Endothelial cell (in vitro differentiated cells): ENCODE measurements around the gene SFTPD. TPM values are rescaled to one million over a fixed set of nuclear protein-coding genes. Genes with fewer than 3 reads are reported as not detected.
A peak's percentile ranks its signal among the peaks of the same experiment; 100 is the strongest.

Experiments used
- DNase-seq: peaks from one replicate; pipeline ENCODE4 v3.0.0; 2021; ENCODE audit warnings: low spot score
- H3K27ac Mint-ChIP-seq: one replicate; pipeline ENCODE4 v1.8.0; 2021; ENCODE audit warnings: mixed read lengths, inconsistent platforms; ENCODE audit not compliant: unreplicated experiment
- H3K27me3 Mint-ChIP-seq: one replicate; pipeline ENCODE4 v1.8.0; 2021; ENCODE audit warnings: mild to moderate bottlenecking, moderate library complexity, mixed read lengths, inconsistent platforms; ENCODE audit not compliant: unreplicated experiment
- H3K36me3 Mint-ChIP-seq: one replicate; pipeline ENCODE4 v1.8.0; 2021; ENCODE audit warnings: mild to moderate bottlenecking, low read depth, mixed read lengths, inconsistent platforms; ENCODE audit not compliant: unreplicated experiment
- H3K4me1 Mint-ChIP-seq: one replicate; pipeline ENCODE4 v1.8.0; 2021; ENCODE audit warnings: mild to moderate bottlenecking, mixed read lengths, inconsistent platforms; ENCODE audit not compliant: unreplicated experiment
- H3K4me3 Mint-ChIP-seq: one replicate; pipeline ENCODE4 v1.8.0; 2021; ENCODE audit warnings: mild to moderate bottlenecking, mixed read lengths, inconsistent platforms; ENCODE audit not compliant: unreplicated experiment
- H3K9me3 Mint-ChIP-seq: one replicate; pipeline ENCODE4 v1.8.0; 2021; ENCODE audit warnings: mixed read lengths, inconsistent platforms; ENCODE audit not compliant: unreplicated experiment
- CTCF ChIP-seq: fragments of 200-600 bp; sonication (generic); IDR thresholded peaks from one replicate; pipeline ENCODE4 v1.5.0; 2021; ENCODE audit warnings: antibody characterized with exemption; ENCODE audit not compliant: unreplicated experiment
- total RNA-seq: library from RNA; stranded (reverse); fragmentation: NEBNext Ultra II Directional; extraction: Animal tissue kit (Norgen Biotek cat#: 25700); gene quantifications from one replicate; pipeline ENCODE4 v1.2.1, GENCODE V29; 2021; ENCODE audit not compliant: unreplicated experiment

SFTPD gene
- total RNA-seq, 1 donor from 2014 or later: 0.31 TPM

GRCh38 chr10:79981450-79982361, 32.8 kb upstream of the SFTPD start:
- Mint-ChIP-seq H3K27ac (no peak overlapping the region), H3K9me3 (peaks cover 5% of the 10 kb centered on the region), H3K27me3 (peaks cover 2% of the 10 kb centered on the region), H3K4me3 (peak overlapping the region; percentile 77), H3K36me3 (peaks cover 3% of the 10 kb centered on the region), H3K4me1 (no peaks in the 10 kb centered on the region)
- peak; percentile 43 for DNase-seq
- TF ChIP-seq CTCF: no peak

GRCh38 chr10:79980711-79981110, 31.8 kb upstream of the SFTPD start:
- Mint-ChIP-seq H3K9me3 (peaks cover 6% of the 10 kb centered on the region), H3K27me3 (peaks cover 2% of the 10 kb centered on the region), H3K4me3 (peak overlapping the region; percentile 77), H3K36me3 (peaks cover 3% of the 10 kb centered on the region), H3K4me1 (no peaks in the 10 kb centered on the region), H3K27ac (no peak overlapping the region)
- no peak for TF ChIP-seq CTCF
- no peak for DNase-seq

GRCh38 chr10:79979976-79980687, 31.2 kb upstream of the SFTPD start:
- H3K36me3 Mint-ChIP-seq: peaks cover 4% of the 10 kb centered on the region
- DNase-seq: no peak
- H3K9me3 Mint-ChIP-seq: peaks cover 12% of the 10 kb centered on the region
- no peaks in the 10 kb centered on the region for H3K4me1 Mint-ChIP-seq
- no peak for TF ChIP-seq CTCF
- no peak overlapping the region for H3K27ac Mint-ChIP-seq
- H3K4me3 Mint-ChIP-seq: no peak overlapping the region
- peaks cover 2% of the 10 kb centered on the region for H3K27me3 Mint-ChIP-seq

GRCh38 chr10:79979310-79979975, 30.5 kb upstream of the SFTPD start:
- no peak overlapping the region for H3K27ac Mint-ChIP-seq
- peaks cover 2% of the 10 kb centered on the region for H3K27me3 Mint-ChIP-seq
- H3K9me3 Mint-ChIP-seq: peaks cover 18% of the 10 kb centered on the region
- H3K4me3 Mint-ChIP-seq: no peak overlapping the region
- no peaks in the 10 kb centered on the region for H3K4me1 Mint-ChIP-seq
- peaks cover 11% of the 10 kb centered on the region for H3K36me3 Mint-ChIP-seq
- DNase-seq: no peak
- no peak for TF ChIP-seq CTCF
